22Rv1 (cell line): Measurements from ENCODE around the gene FICD.

ENCODE experiments used
- H3K27ac ChIP-seq: fragments of 450-650 bp; 2 replicates; pipeline ENCODE4 v1.5.1; 2017
- ZFX ChIP-seq: fragments of 450-650 bp; IDR thresholded peaks from 2 replicates; pipeline ENCODE4 v1.6.1; 2017; ENCODE audit warnings: antibody characterized with exemption, borderline replicate concordance
- TF ChIP-seq, protein P1 (sequence below): fragments of 450-650 bp; IDR thresholded peaks from 2 replicates; pipeline ENCODE4 v1.5.1; 2017; ENCODE audit warnings: mild to moderate bottlenecking

FICD gene

GRCh38 chr12:108477881-108478259 is 37.2 kb upstream of the FICD start:
- no peak for TF ChIP-seq ZFX
- TF ChIP-seq, protein P1, sequence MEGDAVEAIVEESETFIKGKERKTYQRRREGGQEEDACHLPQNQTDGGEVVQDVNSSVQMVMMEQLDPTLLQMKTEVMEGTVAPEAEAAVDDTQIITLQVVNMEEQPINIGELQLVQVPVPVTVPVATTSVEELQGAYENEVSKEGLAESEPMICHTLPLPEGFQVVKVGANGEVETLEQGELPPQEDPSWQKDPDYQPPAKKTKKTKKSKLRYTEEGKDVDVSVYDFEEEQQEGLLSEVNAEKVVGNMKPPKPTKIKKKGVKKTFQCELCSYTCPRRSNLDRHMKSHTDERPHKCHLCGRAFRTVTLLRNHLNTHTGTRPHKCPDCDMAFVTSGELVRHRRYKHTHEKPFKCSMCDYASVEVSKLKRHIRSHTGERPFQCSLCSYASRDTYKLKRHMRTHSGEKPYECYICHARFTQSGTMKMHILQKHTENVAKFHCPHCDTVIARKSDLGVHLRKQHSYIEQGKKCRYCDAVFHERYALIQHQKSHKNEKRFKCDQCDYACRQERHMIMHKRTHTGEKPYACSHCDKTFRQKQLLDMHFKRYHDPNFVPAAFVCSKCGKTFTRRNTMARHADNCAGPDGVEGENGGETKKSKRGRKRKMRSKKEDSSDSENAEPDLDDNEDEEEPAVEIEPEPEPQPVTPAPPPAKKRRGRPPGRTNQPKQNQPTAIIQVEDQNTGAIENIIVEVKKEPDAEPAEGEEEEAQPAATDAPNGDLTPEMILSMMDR, result no peak
- peak overlapping the region; percentile 54 for H3K27ac ChIP-seq

GRCh38 chr12:108478611-108479206 is 36.4 kb upstream of the FICD start:
- H3K27ac ChIP-seq, result peak overlapping the region; percentile 54
- no peak for TF ChIP-seq ZFX
- TF ChIP-seq, protein P1, result no peak

DNA sequence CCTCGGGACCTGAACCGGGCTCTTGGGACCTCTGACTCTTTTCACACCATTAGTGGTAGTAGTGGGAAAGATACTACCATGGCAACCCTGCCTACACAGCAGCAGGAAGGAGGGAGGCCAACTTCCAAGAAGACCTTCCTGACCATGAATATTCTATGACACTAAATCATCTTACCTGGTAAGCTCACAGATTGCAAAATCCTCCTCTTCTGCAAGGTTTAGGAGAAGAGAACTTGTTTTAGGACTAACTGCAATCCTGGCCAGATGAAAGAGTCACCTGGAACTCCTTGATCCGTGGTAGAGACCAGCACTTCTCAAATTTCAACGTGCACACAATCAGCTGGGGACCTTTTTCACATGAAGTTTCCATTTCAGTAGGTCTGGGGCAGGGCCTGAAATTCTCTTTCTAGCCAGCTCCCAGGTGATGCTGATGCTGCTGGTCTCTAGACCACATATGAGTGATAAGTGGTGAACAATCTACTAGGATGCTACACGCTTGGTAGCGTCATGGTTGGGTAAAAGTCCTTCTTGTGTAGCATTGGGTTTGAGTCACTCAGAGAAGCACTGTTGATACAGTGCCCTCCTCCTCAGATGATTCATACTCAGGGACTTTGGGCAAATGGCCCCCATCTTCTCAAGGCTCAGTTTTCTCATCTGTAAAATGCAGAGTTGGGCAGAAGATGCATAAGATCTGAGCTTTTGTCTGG is 35.6 kb upstream of the FICD start:
- no peak overlapping the region for H3K27ac ChIP-seq

DNA sequence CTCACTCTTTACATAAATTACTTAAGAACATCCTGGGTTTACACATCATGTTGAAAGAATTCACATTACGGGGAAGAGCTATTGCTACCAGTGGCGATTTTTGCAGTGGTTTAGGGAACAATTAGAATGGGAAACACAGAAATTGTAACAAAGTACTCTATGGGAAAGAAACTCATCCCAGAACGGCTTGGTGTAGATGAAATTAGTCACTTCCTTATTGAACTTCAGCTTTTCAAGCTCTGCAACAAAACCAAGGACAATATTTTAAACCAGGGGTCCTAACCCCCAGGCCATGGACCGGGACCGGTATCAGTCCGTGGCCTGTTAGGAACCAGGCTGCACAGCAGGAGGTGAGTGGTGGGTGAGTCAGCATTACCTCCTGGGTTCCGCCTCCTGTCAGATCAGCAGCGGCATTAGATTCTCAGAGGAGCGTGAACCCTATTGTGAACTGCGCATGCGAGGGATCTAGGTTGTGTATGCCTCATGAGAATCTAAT is 32.3 kb upstream of the FICD start:
- no peak overlapping the region for H3K27ac ChIP-seq
- TF ChIP-seq, protein P1, result no peak
- no peak for TF ChIP-seq ZFX

More for the DNA sequence above, 35.6 kb upstream of the FICD start:
- TF ChIP-seq ZFX, result no peak
- TF ChIP-seq, protein P1, result no peak

DNA sequence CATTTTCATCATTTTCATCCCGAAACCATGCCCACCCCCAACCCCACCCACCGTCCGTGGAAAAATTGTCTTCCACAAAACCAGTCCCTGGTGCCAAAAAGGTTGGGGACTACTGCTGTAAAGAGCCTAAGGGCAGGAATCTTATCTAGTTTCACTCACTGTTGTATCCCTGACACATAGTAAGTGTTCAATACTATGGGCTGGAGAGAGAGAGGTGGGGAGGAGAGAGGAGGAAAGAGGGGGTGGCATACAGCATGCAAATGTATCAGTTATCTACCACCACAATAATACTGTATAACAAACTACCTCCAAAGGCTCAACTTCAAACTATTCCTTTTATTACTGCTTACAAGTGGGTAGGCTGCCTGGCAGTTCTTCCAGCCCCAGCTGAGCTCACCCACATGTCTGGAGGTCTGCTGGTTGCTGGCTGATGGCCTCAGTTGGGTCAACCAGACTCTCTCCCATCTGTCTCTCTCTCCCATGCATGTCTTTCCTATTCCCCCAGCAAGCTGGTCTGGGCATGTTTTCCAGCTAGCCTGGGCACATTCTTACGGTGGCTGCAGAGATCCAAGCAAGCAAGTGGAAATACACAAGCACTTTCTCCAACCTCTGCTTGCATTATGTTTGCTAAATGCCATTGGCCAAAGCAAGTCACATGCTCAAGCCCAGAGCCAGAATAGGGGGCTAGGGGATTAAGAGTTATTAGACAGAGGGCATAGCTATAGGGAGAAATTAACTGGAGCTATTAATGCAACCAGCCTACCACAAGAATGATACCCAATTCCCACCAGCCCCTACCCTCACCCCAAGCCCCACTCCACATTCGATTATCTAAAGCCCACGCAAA is 31.6 kb upstream of the FICD start:
- TF ChIP-seq ZFX, result no peak
- TF ChIP-seq, protein P1, result no peak
- no peak overlapping the region for H3K27ac ChIP-seq

- TF ChIP-seq ZFX, result no peak
- TF ChIP-seq, protein P1, result no peak
- H3K27ac ChIP-seq, result no peak overlapping the region
Observed at GRCh38 chr12:108484431-108484830, 30.6 kb upstream of the FICD start.
